GM12878 (cell line): ENCODE data around the gene ABCF1. TPM values are rescaled to one million over a fixed set of nuclear protein-coding genes. Genes with fewer than 3 reads are reported as not detected.

Experiments used
- ATAC-seq: fragments of 200-7000 bp; cut with Tn5 transposase; 3 replicates; pipeline ENCODE4 v1.9.1; 2020; ENCODE audit warnings: mild to moderate bottlenecking, moderate library complexity
- BruUV-seq: library from RNA; stranded (reverse); fragments of 400-500 nt; replicated peaks from 2 replicates; lab custom pipeline; 2021; lab: Mats Ljungman, UMichigan
- CTCF ChIA-PET: fragments of 300-600 bp; sonication (Branson Sonifier 250); formaldehyde crosslinking; extraction: SDS; loops from one replicate; lab custom pipeline; 2021; ENCODE audit warnings: inconsistent platforms; lab: Yijun Ruan, JAX
- POLR2A ChIA-PET: fragments of 350-600 bp; formaldehyde crosslinking; extraction: SDS; loops from one replicate; lab custom pipeline; 2021; ENCODE audit warnings: inconsistent platforms; lab: Charles Lee
- RAD21 ChIA-PET: fragments of 300-600 bp; sonication (Branson Sonifier 250); formaldehyde crosslinking; loops from one replicate; lab custom pipeline; 2023; ENCODE audit warnings: antibody characterized with exemption; ENCODE audit not compliant: unreplicated experiment; lab: Charles Lee
- SMC1A ChIA-PET: fragments of 300-600 bp; sonication (Branson Sonifier 250); formaldehyde crosslinking; loops from one replicate; lab custom pipeline; 2023; ENCODE audit not compliant: unreplicated experiment, uncharacterized antibody; lab: Charles Lee
- DNase-seq: peaks from one replicate; pipeline ENCODE4 v3.0.0-alpha.2; 2011; ENCODE audit warnings: low read depth, low spot score
- FAIRE-seq: peaks from 3 replicates; lab custom pipeline; 2011; peaks lifted over from hg19 to GRCh38; lab: Jason Lieb, UNC
- H2AFZ ChIP-seq: 2 replicates; pipeline ENCODE4 v1.6.0; 2011; ENCODE audit warnings: low read depth, low read length, control low read depth; ENCODE audit not compliant: control insufficient read depth
- H3K27ac ChIP-seq: 2 replicates; pipeline ENCODE4 v1.5.1; 2011; ENCODE audit warnings: control low read depth; ENCODE audit not compliant: control insufficient read depth, insufficient read depth
- H3K27me3 ChIP-seq, 2 experiments: replicated peaks in 1 of 2; 2 replicates each; pipeline versions ENCODE4 v1.6.0 to v1.6.1; 2011; ENCODE audit warnings: low read length in 1 of 2; ENCODE audit not compliant: control insufficient read depth in 2 of 2, insufficient read depth in 2 of 2
- H3K36me3 ChIP-seq, 2 experiments: 2 replicates each; pipeline ENCODE4 v1.5.1; 2011; ENCODE audit warnings: low read length in 1 of 2; ENCODE audit not compliant: control insufficient read depth in 2 of 2, insufficient read depth in 2 of 2
- H3K4me1 ChIP-seq: 2 replicates; pipeline ENCODE4 v1.6.1; 2011; ENCODE audit warnings: mild to moderate bottlenecking, low read length, moderate library complexity, mixed read lengths; ENCODE audit not compliant: control insufficient read depth, insufficient read depth
- H3K4me2 ChIP-seq: 2 replicates; pipeline ENCODE4 v1.6.0; 2011; ENCODE audit warnings: control low read depth; ENCODE audit not compliant: control insufficient read depth, insufficient read depth
- H3K4me3 ChIP-seq: fragments of 200-600 bp; sonication (generic); 2 replicates; pipeline ENCODE4 v1.5.1; 2016
- H3K79me2 ChIP-seq: 2 replicates; pipeline ENCODE4 v1.6.0; 2011; ENCODE audit warnings: low read length; ENCODE audit not compliant: control insufficient read depth, insufficient read depth
- H3K9ac ChIP-seq: 2 replicates; pipeline ENCODE4 v1.8.0; 2011; ENCODE audit warnings: low read length, control low read depth, mixed read lengths; ENCODE audit not compliant: control insufficient read depth, insufficient read depth
- H3K9me3 ChIP-seq: replicated peaks from 3 replicates; pipeline ENCODE4 v1.5.1; 2011; ENCODE audit warnings: mild to moderate bottlenecking, low read length; ENCODE audit not compliant: control insufficient read depth, insufficient read depth
- H4K20me1 ChIP-seq: 2 replicates; pipeline ENCODE4 v1.6.0; 2011; ENCODE audit not compliant: control insufficient read depth, insufficient read depth
- EP300 ChIP-seq, 2 experiments: fragments of 150-350 bp in 1 of 2; IDR thresholded peaks; 2 replicates each; pipeline ENCODE4 v1.6.1; 2011 to 2012; ENCODE audit warnings: low read depth in 2 of 2, low read length in 2 of 2, borderline replicate concordance in 1 of 2, improper control_type of control experiment in 1 of 2, inconsistent platforms in 1 of 2; ENCODE audit not compliant: control insufficient read depth in 1 of 2
- HDAC2 ChIP-seq: fragments of 200-600 bp; sonication (generic); IDR thresholded peaks from 2 replicates; pipeline ENCODE4 v1.6.1; 2017
- ZNF217 ChIP-seq: fragments of 450-650 bp; IDR thresholded peaks from 2 replicates; pipeline ENCODE4 v1.6.1; 2017; ENCODE audit warnings: antibody characterized with exemption, mild to moderate bottlenecking
- WGBS: methylation state at CpG from one replicate; pipeline ENCODE4 v1.1.6; 2016; ENCODE audit warnings: low lambda C conversion rate; ENCODE audit not compliant: insufficient replicate concordance, insufficient coverage; ENCODE audit errors: missing lambda C conversion rate; 5-methylcytosine and 5-hydroxymethylcytosine counted together
- in situ Hi-C: fragments of 300-500 bp; cut with MboI; formaldehyde crosslinking; loops from 9 replicates; pipeline ENCODE4 v1.14.3; 2018; ENCODE audit warnings: mixed read lengths
- intact Hi-C: fragments of 100-400 bp; cut with micrococcal nuclease; formaldehyde crosslinking; loops from one replicate; pipeline ENCODE4 v1.14.2; 2022; ENCODE audit not compliant: unreplicated experiment
- polyA plus RNA-seq, 11 experiments: library from polyadenylated mRNA; depleted of rRNA in 4 of 11; unstranded in 6 of 11; stranded (reverse) in 5 of 11; fragments of >200 nt; fragmentation: Nextera tagmentation in 4 of 11; fragmentation: Illumina TruSeq in 1 of 11; extraction: Ambion mirVana in 4 of 11; extraction: Trizol in 1 of 11; gene quantifications; 1 replicate in 1 of 11; 2 replicates in 10 of 11; pipeline versions ENCODE4 v1.2.1 to v1.2.3, GENCODE V29; 2011 to 2016; ENCODE audit warnings: inconsistent platforms in 2 of 11, missing spikeins in 2 of 11, low read depth in 1 of 11
- total RNA-seq, 4 experiments: library from RNA; depleted of rRNA in 3 of 4; stranded (reverse); fragments of >200 nt in 3 of 4; fragmentation: Illumina TruSeq in 1 of 4; extraction: Trizol in 1 of 4; gene quantifications; 2 replicates each; pipeline versions ENCODE4 v1.2.1 to v1.2.3, GENCODE V29; 2013 to 2021
- TF ChIP-seq, protein P1 (sequence below): fragments of 450-650 bp; IDR thresholded peaks from 2 replicates; pipeline ENCODE4 v1.6.1; 2018; ENCODE audit warnings: mild to moderate bottlenecking, low read depth, moderate library complexity; ENCODE audit not compliant: partially characterized antibody
- TF ChIP-seq, protein P2 (sequence below): IDR thresholded peaks from 2 replicates; pipeline ENCODE4 v1.6.1; 2012; ENCODE audit warnings: low read depth, low read length, improper control_type of control experiment
- TF ChIP-seq, protein P3 (sequence below): IDR thresholded peaks from 2 replicates; pipeline ENCODE4 v1.6.1; 2012; ENCODE audit warnings: low read depth, low read length, improper control_type of control experiment

ABCF1 gene
- total and polyA plus RNA-seq, 10 of the 15 experiments (the other 5 are each of a cell fraction or from before 2014, with no cell fraction given), result 21.3 to 79.6 (median 55.9) TPM

DNA sequence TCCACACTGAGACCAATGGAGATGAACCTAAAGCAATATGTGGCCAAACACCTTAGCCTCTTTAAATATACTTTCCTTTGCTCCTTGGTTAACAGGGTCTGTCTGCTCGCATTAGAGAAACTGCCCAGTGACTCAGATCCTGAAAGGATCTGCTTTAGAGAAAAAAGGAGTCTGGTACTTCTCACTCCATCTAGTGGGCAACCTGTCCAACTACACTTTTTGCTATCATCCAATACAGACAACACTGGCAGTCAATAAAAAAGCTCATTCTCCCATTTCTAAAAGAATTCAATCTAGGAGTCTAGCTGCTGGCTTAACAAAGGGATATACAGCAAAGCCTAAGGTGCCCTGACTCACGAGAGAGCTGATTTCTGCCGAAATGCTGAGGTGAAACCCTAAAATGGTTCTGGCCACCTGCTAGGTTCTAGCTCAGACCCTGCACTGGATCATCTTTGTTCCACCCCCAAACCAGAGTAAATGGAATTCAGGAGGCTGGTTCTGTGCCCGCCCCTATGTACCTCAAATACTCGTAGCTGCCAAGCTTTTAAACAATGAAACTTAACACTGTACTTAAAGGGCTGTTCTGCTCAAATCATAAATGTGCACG is 26.5 kb upstream of the ABCF1 start (continued):
- TF ChIP-seq, protein P1, sequence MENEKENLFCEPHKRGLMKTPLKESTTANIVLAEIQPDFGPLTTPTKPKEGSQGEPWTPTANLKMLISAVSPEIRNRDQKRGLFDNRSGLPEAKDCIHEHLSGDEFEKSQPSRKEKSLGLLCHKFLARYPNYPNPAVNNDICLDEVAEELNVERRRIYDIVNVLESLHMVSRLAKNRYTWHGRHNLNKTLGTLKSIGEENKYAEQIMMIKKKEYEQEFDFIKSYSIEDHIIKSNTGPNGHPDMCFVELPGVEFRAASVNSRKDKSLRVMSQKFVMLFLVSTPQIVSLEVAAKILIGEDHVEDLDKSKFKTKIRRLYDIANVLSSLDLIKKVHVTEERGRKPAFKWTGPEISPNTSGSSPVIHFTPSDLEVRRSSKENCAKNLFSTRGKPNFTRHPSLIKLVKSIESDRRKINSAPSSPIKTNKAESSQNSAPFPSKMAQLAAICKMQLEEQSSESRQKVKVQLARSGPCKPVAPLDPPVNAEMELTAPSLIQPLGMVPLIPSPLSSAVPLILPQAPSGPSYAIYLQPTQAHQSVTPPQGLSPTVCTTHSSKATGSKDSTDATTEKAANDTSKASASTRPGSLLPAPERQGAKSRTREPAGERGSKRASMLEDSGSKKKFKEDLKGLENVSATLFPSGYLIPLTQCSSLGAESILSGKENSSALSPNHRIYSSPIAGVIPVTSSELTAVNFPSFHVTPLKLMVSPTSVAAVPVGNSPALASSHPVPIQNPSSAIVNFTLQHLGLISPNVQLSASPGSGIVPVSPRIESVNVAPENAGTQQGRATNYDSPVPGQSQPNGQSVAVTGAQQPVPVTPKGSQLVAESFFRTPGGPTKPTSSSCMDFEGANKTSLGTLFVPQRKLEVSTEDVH, result no peak

DNA sequence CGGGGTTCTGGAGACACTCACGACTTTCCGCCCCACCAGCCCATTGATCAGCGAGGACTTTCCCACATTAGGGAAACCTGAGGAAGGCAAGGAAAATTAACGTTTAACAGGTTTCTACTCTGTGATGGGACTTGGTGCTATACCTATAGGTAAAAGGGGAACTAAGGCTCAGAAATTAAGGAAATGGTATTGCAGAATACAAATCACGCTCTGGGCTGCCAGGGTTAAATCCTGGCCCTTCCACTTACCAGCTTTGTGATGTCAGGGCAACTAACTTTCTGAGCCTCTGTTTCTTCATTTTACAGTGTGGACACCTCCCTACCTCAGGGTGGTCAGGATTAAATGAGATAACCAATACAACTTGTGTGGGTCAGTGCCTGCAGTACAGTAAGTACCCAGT is 23.8 kb upstream of the ABCF1 start:
- 72% methylated on average over 6 of the region's 6 CpGs for WGBS
- RAD21 ChIA-PET, result interaction anchor here (1.1 to 8.4 kb wide), 2 partner anchors 65 to 82 kb away, joined by 3 to 159 read pairs; no protein-coding TSS in a partner anchor
- CTCF ChIA-PET, result interaction anchor here (0.6 to 15.6 kb wide), 6 partner anchors 18 to 184 kb away, joined by 3 to 480 read pairs (median 4); no protein-coding TSS in a partner anchor

More for the DNA sequence above, 23.8 kb upstream of the ABCF1 start:
- in situ Hi-C loops (no loop called here), intact Hi-C loops (no loop called here)
- H3K9me3 ChIP-seq, result no peaks in the 10 kb centered on the region
- H4K20me1 ChIP-seq, result no peaks in the 10 kb centered on the region
- no peak overlapping the region for H3K27ac ChIP-seq
- no peaks in the 10 kb centered on the region for H3K4me1 ChIP-seq
- no peak overlapping the region for H3K4me2 ChIP-seq
- BruUV-seq, result no TSS peak
- SMC1A ChIA-PET, result no interaction called here
- peaks cover 7 to 11% of the 10 kb centered on the region in 2 experiments for H3K36me3 ChIP-seq
- ATAC-seq, result no peak
- no peak for FAIRE-seq
- no peak overlapping the region for H2AFZ ChIP-seq
- no peak overlapping the region for H3K9ac ChIP-seq
- H3K79me2 ChIP-seq, result no peaks in the 10 kb centered on the region
- TF ChIP-seq, protein P2, sequence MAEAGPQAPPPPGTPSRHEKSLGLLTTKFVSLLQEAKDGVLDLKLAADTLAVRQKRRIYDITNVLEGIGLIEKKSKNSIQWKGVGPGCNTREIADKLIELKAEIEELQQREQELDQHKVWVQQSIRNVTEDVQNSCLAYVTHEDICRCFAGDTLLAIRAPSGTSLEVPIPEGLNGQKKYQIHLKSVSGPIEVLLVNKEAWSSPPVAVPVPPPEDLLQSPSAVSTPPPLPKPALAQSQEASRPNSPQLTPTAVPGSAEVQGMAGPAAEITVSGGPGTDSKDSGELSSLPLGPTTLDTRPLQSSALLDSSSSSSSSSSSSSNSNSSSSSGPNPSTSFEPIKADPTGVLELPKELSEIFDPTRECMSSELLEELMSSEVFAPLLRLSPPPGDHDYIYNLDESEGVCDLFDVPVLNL, result no peak
- TF ChIP-seq ZNF217 (no peak), EP300 (IDR thresholded peaks at IDR 0.05; ENCODE audit: borderline replicate concordance in 1 of 2, control insufficient read depth in 1 of 2, low read depth in 2 of 2, low read length in 2 of 2) (no peak), HDAC2 (no peak)
- TF ChIP-seq, protein P3, sequence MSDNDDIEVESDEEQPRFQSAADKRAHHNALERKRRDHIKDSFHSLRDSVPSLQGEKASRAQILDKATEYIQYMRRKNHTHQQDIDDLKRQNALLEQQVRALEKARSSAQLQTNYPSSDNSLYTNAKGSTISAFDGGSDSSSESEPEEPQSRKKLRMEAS, result no peak
- DNase-seq, result no peak
- no peaks in the 10 kb centered on the region for H3K27me3 ChIP-seq
- POLR2A ChIA-PET, result no interaction called here
- H3K4me3 ChIP-seq, result no peak overlapping the region
